HG03571 (cell line): ENCODE results near the gene CRISP3.
"Not testable (repeated sequence)": the region's sequence is repeated elsewhere in the genome, so short reads cannot be mapped to it uniquely, and the experiment has no call there.

Source experiments
- ATAC-seq: cut with Tn5 transposase; IDR thresholded peaks from one replicate; pipeline ENCODE4 v1.9.1; 2021; ENCODE audit not compliant: unreplicated experiment

CRISP3 gene, protein sequence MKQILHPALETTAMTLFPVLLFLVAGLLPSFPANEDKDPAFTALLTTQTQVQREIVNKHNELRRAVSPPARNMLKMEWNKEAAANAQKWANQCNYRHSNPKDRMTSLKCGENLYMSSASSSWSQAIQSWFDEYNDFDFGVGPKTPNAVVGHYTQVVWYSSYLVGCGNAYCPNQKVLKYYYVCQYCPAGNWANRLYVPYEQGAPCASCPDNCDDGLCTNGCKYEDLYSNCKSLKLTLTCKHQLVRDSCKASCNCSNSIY

DNA sequence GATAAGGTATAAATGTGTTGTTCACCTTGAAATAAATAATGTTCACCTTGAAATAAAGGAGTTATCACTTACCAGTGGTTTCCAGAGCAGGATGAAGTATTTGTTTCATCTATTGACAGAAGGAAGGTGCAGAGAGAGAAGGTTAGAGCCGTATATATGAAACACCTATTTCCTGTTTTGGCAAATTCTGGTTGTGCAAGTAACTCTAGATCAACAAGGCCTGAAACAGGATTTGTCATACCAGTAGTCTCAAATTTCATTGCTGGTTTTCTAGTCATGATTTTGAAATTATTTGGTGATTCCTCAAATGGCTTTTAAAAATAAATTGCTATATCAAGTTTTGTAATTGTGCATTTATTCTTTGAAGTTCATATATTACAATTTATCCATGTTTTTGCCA, at the start of gene CRISP3:
Gene CRISP3, minus strand, starts transcription at position 130 of the 400 bp plus-strand sequence. Its CDS starts 21 bp downstream, at position 109.
- ATAC-seq, result no peak

DNA sequence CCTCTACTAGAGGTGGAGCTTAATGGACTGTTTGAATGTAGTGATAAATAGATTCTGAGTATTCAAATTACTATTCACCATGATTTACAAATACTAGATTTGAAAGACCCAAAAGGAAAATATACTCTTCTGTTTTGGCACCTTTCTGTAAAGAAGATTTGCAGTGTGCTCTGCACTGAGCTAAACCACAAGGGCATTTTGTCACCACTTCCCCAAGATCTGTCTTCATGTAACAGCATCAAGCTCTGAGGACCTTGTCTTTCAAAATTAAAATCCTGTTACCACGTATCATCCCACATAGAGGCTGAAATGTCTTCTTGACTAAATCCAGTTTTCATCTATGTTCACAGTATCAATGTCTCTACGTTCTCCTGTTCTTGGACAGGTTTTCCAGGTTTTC, 46.2 kb upstream of the CRISP3 start:
- ATAC-seq, result no peak

DNA sequence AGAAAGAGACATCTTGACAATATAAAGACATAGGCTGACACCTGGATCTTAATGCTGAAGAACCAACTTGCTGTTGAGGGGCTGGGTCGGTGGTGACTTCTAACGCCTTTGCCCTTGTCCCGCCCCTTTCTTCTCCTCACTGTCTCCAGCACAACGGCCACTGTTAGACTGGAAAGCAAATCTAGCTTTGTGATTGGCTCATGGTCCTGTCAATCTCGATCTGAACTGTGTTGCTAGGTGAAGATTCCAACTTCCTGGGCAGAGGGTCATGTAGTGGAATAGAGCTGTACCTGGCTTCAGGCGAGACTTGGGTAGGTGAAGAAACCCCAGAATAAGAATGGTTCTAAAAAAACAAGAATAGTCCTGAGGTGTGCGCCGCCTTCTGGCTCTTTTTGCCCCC, 43.0 kb upstream of the CRISP3 start, which contains the start of gene PGK2:
Gene PGK2, minus strand, starts transcription at position 110 of the 400 bp plus-strand sequence. Its CDS starts 98 bp downstream, at position 12.
- ATAC-seq, result no peak

GRCh38 chr6:49784272-49784671, 40.1 kb upstream of the CRISP3 start:
- no peak for ATAC-seq

DNA sequence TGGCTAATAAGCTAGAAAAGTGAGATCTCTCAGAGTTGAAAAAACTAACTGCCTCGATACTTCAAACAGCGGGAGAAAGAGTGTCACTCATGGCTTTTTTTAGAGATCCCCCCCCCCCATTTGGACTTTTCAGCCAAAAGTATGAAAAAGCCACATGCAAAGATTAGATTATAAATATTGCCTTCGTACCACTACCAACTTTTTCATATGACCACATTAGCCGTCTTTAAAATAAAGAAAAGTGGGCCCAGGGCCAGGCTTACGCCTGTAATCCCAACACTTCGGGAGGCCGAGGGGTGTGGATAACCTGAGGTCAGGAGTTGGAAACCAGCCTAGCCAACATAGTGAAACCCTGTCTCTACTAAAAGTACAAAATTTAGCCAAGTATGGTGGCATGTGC, 38.5 kb upstream of the CRISP3 start:
- no peak for ATAC-seq

- ATAC-seq, result no peak
These were observed 38.1 kb upstream of the CRISP3 start for GRCh38 chr6:49782293-49782692.

- no peak for ATAC-seq
These were observed 32.3 kb upstream of the CRISP3 start for GRCh38 chr6:49776444-49776843.

GRCh38 chr6:49775043-49775442, 30.9 kb upstream of the CRISP3 start:
- ATAC-seq, result no peak

- ATAC-seq, result no peak
These were observed 28.1 kb upstream of the CRISP3 start for GRCh38 chr6:49772285-49772684.

- no peak for ATAC-seq
These were observed 22.6 kb upstream of the CRISP3 start for GRCh38 chr6:49766762-49767161.

DNA sequence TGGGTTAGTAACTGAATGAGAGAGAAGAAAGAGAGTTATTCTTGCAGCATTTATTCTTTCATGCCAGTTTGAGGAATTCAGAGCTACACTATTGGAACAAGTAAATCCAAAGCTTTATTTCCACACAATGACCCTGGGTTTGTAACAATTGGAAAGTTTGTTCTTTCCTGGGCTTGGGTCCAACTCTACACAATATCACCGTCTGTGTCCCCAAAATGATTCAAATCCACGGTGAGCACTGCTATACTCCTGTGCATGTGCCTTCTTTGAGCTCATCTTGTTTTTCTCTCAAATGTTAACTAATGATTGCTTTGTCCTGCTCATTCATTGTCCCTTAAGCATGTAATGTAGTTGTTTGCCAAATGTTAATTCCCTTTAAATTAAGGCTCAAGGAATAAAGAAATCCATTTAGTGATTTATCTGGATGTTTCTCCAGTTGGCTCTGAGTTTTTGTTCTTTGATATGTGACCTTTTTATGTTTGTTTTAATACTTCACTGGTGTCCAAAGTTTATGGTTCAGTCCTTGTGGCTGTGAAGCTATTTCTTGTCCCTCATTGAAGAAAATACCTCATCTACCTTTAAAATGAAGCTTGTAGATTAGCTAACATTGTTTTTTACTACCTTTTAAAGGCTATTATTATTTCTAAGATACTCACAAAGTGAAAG, 20.5 kb upstream of the CRISP3 start:
- no peak for ATAC-seq

- ATAC-seq, result no peak
These were observed 759 bp downstream of the CRISP3 start for GRCh38 chr6:49743429-49743828.

- no peak for ATAC-seq
These were observed 4.8 kb downstream of the CRISP3 start for GRCh38 chr6:49739423-49739822.

DNA sequence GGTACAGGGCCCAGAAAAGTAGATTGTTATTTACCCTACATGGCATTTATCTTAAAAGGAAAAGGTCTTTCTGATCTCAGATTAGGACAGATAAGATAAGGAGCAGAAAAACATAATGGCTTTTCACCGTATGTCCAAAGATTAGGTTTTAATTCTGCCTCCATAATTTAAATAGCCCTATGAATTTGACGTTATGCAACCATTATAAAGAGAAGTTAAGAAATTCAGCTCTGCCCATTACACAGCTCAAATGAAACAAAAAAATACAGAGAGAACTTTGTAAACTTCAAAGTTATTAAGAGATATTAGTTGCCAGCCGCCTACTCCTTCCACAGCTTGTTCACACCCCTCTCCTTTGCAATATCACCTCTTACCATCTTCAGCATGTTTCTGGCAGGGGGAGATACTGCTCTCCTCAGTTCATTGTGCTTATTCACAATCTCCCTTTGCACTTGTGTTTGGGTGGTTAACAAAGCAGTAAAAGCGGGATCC, 8.1 kb downstream of the CRISP3 start:
- ATAC-seq, result no peak

DNA sequence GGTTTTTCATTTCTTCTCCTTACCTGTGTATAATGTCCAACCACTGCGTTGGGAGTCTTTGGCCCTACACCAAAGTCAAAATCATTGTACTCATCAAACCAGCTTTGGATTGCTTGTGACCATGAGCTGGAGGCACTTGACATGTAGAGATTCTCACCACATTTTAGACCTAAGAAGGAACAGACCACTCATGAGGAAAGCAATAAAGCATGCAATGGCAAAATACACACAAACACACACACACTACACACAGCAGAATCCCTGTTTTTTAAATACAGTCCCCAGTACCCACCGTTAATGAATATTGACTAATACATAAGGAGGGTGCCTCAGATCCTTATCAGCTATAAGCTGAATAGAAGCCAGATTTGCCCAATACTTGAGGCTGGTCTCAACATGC, 10.5 kb downstream of the CRISP3 start:
- no peak for ATAC-seq

DNA sequence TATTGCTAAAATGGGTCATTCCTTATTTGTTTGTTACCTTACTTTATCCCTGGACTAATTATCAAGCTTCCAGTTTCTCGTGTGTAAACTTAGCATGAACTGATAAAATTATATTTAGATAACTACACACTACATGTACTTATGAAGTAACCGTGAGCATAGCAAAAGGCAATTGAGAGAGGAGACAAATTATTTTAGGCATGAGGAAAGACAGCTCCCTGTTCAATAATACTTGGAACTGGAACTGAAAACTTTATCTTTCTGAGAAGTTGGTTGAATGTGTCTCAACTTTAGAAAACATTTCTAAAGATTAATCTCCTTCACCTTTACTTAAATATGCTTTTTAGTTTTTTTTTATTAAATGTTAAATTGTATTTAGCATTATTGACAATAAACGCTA, 11.4 kb downstream of the CRISP3 start:
- ATAC-seq, result no peak

DNA sequence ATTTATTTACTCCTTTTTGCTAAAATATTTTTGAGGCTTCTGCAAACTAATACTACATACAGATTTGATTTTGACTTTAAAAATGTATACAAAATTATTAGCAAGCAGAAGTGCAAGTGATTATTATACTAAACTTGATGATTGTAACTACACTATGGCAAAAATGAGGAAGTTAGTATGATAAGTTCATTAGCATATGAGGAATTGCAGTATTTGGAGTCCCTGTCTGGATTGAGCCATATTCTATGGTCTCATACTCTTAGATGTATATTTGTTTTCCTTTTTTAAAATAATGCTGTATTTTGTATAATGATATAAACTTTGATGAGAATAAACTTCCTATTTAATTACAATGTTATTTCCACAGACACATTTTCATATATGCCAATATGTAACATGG, 13.9 kb downstream of the CRISP3 start:
- ATAC-seq, result no peak

GRCh38 chr6:49723917-49724316, 20.3 kb downstream of the CRISP3 start:
- not testable (repeated sequence) for ATAC-seq

DNA sequence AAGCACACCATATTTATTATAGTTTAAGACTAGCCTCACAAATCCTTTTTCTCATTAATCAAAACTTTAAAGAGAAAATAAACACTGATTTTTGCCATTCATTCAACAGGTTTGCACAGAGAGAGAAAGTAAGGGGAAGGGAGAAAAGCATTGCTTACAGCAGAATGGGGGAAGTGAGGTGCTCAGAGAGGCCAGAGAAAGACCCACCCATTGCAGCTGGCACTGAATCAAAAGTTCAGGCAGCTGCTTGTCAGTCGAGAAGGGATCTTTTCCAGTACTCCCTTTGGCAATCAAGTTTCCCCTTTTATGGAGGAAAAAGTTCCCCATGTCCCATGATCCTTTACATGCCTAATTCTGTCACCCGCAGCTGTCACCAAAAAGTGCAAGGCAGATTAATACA, 22.9 kb downstream of the CRISP3 start:
- no peak for ATAC-seq

GRCh38 chr6:49720372-49720771, 23.8 kb downstream of the CRISP3 start:
- no peak for ATAC-seq

- ATAC-seq, result no peak
These were observed 30.8 kb downstream of the CRISP3 start, which contains the start of gene CRISP2 for GRCh38 chr6:49713346-49713745. TSS of gene CRISP2 (minus strand) at chr6:49713543. CDS start at chr6:49709196, 4,347 bp downstream.

DNA sequence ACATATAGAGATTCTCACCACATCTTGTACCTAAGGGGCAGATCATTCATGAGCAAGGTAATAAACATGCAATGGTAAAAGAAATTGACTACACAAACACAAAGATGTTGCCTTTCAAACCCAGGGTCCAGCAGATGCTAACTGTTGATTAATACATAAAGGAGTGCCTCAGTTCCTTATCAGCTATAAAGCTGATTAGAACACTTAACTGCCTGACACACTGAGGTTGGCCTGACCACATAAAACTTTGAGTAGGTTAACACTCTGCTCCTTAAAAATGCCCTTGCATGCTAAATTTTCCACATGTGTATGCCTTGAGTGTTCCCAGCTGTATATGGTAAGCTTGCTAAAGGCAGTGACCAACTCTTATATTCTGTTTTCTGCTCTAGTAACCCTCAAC, 45.7 kb downstream of the CRISP3 start:
- no peak for ATAC-seq
